AG09309 (cell line): ENCODE results near the gene TTC38.

Experiments used
- DNase-seq: peaks from one replicate; pipeline ENCODE4 v3.0.0-alpha.2; 2010; ENCODE audit warnings: low read depth
- H3K4me3 ChIP-seq: 2 replicates; pipeline ENCODE4 v1.5.1; 2011; ENCODE audit warnings: mild to moderate bottlenecking, low read depth, low read length, moderate library complexity; ENCODE audit not compliant: control insufficient read depth
- CTCF ChIP-seq: IDR thresholded peaks from 2 replicates; pipeline ENCODE4 v1.5.1; 2011; ENCODE audit warnings: mild to moderate bottlenecking, low read depth, low read length, inconsistent platforms; ENCODE audit not compliant: insufficient read depth, control insufficient read depth; ENCODE audit errors: missing control alignments

TTC38 gene

GRCh38 chr22:46269564-46269963, 1.8 kb downstream of the TTC38 start:
- no peak for DNase-seq
- no peak overlapping the region for H3K4me3 ChIP-seq
- no peak for TF ChIP-seq CTCF

GRCh38 chr22:46272196-46272595, 4.4 kb downstream of the TTC38 start:
- no peak for DNase-seq
- no peak overlapping the region for H3K4me3 ChIP-seq
- TF ChIP-seq CTCF = no peak

- TF ChIP-seq CTCF = no peak
These were observed 5.1 kb downstream of the TTC38 start for GRCh38 chr22:46272762-46273431.

GRCh38 chr22:46273432-46274148, 5.8 kb downstream of the TTC38 start:
- DNase-seq = no peak
- no peak overlapping the region for H3K4me3 ChIP-seq
- TF ChIP-seq CTCF = no peak

More at GRCh38 chr22:46272762-46273431, 5.1 kb downstream of the TTC38 start:
- DNase-seq = no peak
- H3K4me3 ChIP-seq = no peak overlapping the region

GRCh38 chr22:46274381-46274780, 6.6 kb downstream of the TTC38 start:
- no peak for TF ChIP-seq CTCF
- DNase-seq = no peak
- no peak overlapping the region for H3K4me3 ChIP-seq

- H3K4me3 ChIP-seq = no peak overlapping the region
- DNase-seq = no peak
- no peak for TF ChIP-seq CTCF
These were observed 7.8 kb downstream of the TTC38 start for GRCh38 chr22:46275455-46276122.
